Measurements from ENCODE around the gene DIP2C. TPM values are rescaled to one million over a fixed set of nuclear protein-coding genes. Genes with fewer than 3 reads are reported as not detected.

DIP2C gene
- total and polyA plus RNA-seq, 2 donors from 2014 or later: 6.2 to 22.6 TPM

DNA sequence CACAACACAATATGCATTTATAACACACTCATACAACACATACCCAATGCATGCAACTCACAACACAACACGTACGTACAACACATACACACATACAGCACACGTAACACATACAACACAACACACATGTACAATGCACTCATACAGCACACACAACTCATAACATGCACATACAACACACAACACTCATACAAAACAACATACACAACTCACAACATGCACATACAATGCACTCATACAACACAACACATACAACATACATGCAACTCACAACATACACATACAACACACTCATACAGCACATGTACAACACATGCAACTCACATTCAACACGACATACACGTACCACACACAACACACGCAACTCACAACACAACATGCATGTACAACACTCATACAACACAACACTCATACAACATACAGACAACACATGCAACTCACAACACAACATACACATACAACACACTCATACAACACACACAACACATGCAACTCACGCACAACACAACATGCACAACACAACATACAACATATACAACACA lies 21.8 kb downstream of the DIP2C start:
- Histone ChIP-seq H3K9ac (ENCODE audit: low read length in 3 of 3) (peak overlapping the region in 1 of 3 donors; percentile 4), H3K4me1 (ENCODE audit: control insufficient read depth in 2 of 3, insufficient read depth in 2 of 3, low read depth in 1 of 3, low read length in 3 of 3) (peaks cover 0 to 9% (median 2%) of the 10 kb centered on the region in 3 donors), H3K27ac (ENCODE audit: low read depth in 2 of 2, low read length in 2 of 2) (no peak overlapping the region), H3K36me3 (ENCODE audit: control insufficient read depth in 2 of 3, insufficient read depth in 3 of 3, low read length in 3 of 3) (peaks cover 0 to 4% (median 0%) of the 10 kb centered on the region in 3 donors), H3K4me3 (ENCODE audit: low read length in 3 of 3) (peak overlapping the region in 1 of 3 donors; percentile 1), H3K9me3 (ENCODE audit: control insufficient read depth in 2 of 3, insufficient read depth in 1 of 3, low read length in 3 of 3) (peaks cover 0 to 6% (median 0%) of the 10 kb centered on the region in 3 donors), H3K27me3 (ENCODE audit: control insufficient read depth, insufficient read depth, low read length) (no peaks in the 10 kb centered on the region)
- FAIRE-seq (no peak), DNase-seq (peak in 1 of 5 donors; percentile 7)
- TF ChIP-seq, protein P1, sequence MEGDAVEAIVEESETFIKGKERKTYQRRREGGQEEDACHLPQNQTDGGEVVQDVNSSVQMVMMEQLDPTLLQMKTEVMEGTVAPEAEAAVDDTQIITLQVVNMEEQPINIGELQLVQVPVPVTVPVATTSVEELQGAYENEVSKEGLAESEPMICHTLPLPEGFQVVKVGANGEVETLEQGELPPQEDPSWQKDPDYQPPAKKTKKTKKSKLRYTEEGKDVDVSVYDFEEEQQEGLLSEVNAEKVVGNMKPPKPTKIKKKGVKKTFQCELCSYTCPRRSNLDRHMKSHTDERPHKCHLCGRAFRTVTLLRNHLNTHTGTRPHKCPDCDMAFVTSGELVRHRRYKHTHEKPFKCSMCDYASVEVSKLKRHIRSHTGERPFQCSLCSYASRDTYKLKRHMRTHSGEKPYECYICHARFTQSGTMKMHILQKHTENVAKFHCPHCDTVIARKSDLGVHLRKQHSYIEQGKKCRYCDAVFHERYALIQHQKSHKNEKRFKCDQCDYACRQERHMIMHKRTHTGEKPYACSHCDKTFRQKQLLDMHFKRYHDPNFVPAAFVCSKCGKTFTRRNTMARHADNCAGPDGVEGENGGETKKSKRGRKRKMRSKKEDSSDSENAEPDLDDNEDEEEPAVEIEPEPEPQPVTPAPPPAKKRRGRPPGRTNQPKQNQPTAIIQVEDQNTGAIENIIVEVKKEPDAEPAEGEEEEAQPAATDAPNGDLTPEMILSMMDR (IDR thresholded peaks at IDR 0.05; ENCODE audit: borderline replicate concordance, extremely low read depth, insufficient read depth): no peak
- intact Hi-C loops (cut with DNase I): no loop called here

DNA sequence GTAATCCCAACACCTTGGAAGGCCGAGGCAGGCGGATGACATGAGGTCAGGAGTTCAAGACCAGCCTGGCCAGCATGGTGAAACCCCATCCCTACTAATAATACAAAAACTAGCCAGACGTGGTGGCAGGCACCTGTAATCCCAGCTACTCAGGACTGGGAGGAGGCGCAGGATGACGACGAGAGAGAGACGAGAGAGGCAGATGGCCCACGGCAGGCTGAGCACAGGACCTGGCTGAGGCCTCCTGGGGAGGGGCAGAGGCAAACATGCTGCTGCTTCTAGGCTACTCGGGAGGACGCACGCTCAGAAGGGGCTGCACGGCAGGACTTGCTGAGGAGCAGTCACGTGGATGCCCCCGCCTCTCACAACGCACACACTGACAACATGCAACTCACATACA lies 22.4 kb downstream of the DIP2C start:
- TF ChIP-seq, protein P1 (IDR thresholded peaks at IDR 0.05; ENCODE audit: borderline replicate concordance, extremely low read depth, insufficient read depth): no peak
- intact Hi-C loops (cut with DNase I): no loop called here
- H3K36me3 ChIP-seq (ENCODE audit: control insufficient read depth in 2 of 3, insufficient read depth in 3 of 3, low read length in 3 of 3): peaks cover 0 to 4% (median 0%) of the 10 kb centered on the region in 3 donors
- no peak overlapping the region for H3K9ac ChIP-seq (ENCODE audit: low read length in 3 of 3)
- peak overlapping the region in 1 of 3 donors; percentile 1 for H3K4me3 ChIP-seq (ENCODE audit: low read length in 3 of 3)
- peaks cover 0 to 6% (median 0%) of the 10 kb centered on the region in 3 donors for H3K9me3 ChIP-seq (ENCODE audit: control insufficient read depth in 2 of 3, insufficient read depth in 1 of 3, low read length in 3 of 3)
- no peak overlapping the region for H3K27ac ChIP-seq (ENCODE audit: low read depth in 2 of 2, low read length in 2 of 2)
- DNase-seq (peak in 1 of 5 donors; percentile 43), FAIRE-seq (no peak)
- peaks cover 0 to 12% (median 5%) of the 10 kb centered on the region in 3 donors for H3K4me1 ChIP-seq (ENCODE audit: control insufficient read depth in 2 of 3, insufficient read depth in 2 of 3, low read depth in 1 of 3, low read length in 3 of 3)
- H3K27me3 ChIP-seq (ENCODE audit: control insufficient read depth, insufficient read depth, low read length): no peaks in the 10 kb centered on the region

DNA sequence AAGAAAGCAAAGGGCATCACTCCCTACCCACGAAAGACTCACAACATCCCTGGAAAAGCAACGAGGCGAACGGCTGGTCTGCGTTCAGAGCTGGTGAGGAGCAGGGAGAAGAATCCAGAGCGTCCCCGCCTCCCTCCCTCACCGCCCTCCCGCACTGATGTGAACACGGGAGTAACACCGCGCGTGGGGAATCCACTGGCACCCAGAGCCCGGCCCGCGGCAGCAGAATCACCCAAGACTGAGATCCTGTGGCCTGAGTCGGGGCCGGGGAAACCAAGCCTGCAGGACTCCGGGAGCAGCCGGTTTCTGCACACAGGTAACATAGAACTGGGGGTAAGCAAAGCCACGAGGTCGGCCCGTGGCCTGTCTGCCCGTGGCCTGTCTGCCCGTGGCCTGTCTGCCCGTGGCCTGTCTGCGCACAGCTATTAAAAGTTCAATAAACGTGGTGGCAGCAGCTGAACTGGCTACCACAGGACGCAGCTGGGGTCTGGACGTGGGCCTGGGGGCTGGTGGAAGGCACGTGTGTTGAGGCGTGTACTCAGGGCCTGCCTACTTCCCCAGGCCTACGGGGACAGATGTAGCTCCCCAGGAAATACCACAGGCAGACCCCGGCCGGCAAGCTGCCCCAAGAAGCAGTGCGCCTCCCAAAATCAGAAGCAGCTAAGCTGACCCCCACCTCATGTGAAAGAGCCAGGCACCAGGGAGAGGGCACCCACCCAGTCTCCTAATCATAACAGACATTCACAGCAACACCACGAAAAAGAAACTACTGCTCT lies 23.0 kb downstream of the DIP2C start:
- peak overlapping the region in 1 of 3 donors; percentile 41 for H3K4me3 ChIP-seq (ENCODE audit: low read length in 3 of 3)
- peaks cover 0 to 6% (median 0%) of the 10 kb centered on the region in 3 donors for H3K9me3 ChIP-seq (ENCODE audit: control insufficient read depth in 2 of 3, insufficient read depth in 1 of 3, low read length in 3 of 3)
- no peak overlapping the region for H3K9ac ChIP-seq (ENCODE audit: low read length in 3 of 3)
- intact Hi-C loops (cut with DNase I): no loop called here
- peak in 1 of 5 donors; percentile 36 for DNase-seq
- no peak for FAIRE-seq
- peaks cover 0 to 18% (median 12%) of the 10 kb centered on the region in 3 donors for H3K4me1 ChIP-seq (ENCODE audit: control insufficient read depth in 2 of 3, insufficient read depth in 2 of 3, low read depth in 1 of 3, low read length in 3 of 3)
- H3K36me3 ChIP-seq (ENCODE audit: control insufficient read depth in 2 of 3, insufficient read depth in 3 of 3, low read length in 3 of 3): peaks cover 0 to 4% (median 0%) of the 10 kb centered on the region in 3 donors
- TF ChIP-seq, protein P1 (IDR thresholded peaks at IDR 0.05; ENCODE audit: borderline replicate concordance, extremely low read depth, insufficient read depth): no peak
- H3K27ac ChIP-seq (ENCODE audit: low read depth in 2 of 2, low read length in 2 of 2): peak overlapping the region in 1 of 2 donors; percentile 13
- H3K27me3 ChIP-seq (ENCODE audit: control insufficient read depth, insufficient read depth, low read length): no peaks in the 10 kb centered on the region

Measured in kidney (tissue), 14 donors.